Kidney epithelial cell (primary cell): Measurements from ENCODE around the gene EVA1C. TPM values are rescaled to one million over a fixed set of nuclear protein-coding genes. Genes with fewer than 3 reads are reported as not detected.

Source experiments
- DNase-seq: peaks from one replicate; pipeline ENCODE4 v3.0.0-alpha.2; 2010; ENCODE audit warnings: low read depth
- H3K27me3 ChIP-seq: 2 replicates; pipeline ENCODE4 v1.6.0; 2011; ENCODE audit warnings: low read length; ENCODE audit not compliant: control insufficient read depth, insufficient read depth
- H3K36me3 ChIP-seq: 2 replicates; pipeline ENCODE4 v1.5.1; 2011; ENCODE audit warnings: low read length; ENCODE audit not compliant: control insufficient read depth, insufficient read depth
- H3K4me3 ChIP-seq: 2 replicates; pipeline ENCODE4 v1.5.1; 2011; ENCODE audit warnings: low read depth, mild to moderate bottlenecking, control low read depth, low read length
- total RNA-seq: library from RNA; depleted of rRNA; stranded (reverse); fragments of >200 nt; gene quantifications from 2 replicates; pipeline ENCODE4 v1.2.3, GENCODE V29; 2015
- TF ChIP-seq, protein P1 (sequence below): IDR thresholded peaks from 2 replicates; pipeline ENCODE4 v1.5.1; 2011; ENCODE audit warnings: mild to moderate bottlenecking, moderate library complexity, low read length, control low read depth, inconsistent platforms; ENCODE audit not compliant: insufficient read depth, poor library complexity, severe bottlenecking

The EVA1C gene
- total RNA-seq, 1 donor from 2014 or later: 0.54 TPM

GRCh38 chr21:32533611-32534010 lies 121.1 kb downstream of the EVA1C start:
- Histone ChIP-seq H3K27me3 (no peaks in the 10 kb centered on the region), H3K4me3 (no peak overlapping the region), H3K36me3 (no peaks in the 10 kb centered on the region)
- no peak for DNase-seq
- TF ChIP-seq, protein P1, sequence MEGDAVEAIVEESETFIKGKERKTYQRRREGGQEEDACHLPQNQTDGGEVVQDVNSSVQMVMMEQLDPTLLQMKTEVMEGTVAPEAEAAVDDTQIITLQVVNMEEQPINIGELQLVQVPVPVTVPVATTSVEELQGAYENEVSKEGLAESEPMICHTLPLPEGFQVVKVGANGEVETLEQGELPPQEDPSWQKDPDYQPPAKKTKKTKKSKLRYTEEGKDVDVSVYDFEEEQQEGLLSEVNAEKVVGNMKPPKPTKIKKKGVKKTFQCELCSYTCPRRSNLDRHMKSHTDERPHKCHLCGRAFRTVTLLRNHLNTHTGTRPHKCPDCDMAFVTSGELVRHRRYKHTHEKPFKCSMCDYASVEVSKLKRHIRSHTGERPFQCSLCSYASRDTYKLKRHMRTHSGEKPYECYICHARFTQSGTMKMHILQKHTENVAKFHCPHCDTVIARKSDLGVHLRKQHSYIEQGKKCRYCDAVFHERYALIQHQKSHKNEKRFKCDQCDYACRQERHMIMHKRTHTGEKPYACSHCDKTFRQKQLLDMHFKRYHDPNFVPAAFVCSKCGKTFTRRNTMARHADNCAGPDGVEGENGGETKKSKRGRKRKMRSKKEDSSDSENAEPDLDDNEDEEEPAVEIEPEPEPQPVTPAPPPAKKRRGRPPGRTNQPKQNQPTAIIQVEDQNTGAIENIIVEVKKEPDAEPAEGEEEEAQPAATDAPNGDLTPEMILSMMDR: no peak

DNA sequence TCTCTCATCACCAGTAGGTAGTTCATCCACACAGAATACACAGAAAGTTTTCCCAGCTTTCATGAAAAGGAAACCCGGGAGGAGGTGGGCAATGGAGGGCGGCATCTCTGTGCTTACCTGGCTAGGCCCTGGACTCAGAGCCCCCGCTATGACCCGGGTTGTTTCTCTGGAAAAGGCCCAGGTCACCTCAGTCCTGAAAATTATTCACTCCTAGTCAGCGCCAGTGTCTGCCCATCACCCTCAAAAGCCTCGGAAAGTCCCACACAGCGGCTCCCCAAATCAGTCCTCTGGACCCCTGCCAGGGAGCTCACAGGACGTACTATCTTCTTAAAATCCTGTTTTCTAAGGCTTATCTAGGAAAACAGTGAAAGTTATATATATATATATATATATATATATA lies 121.6 kb downstream of the EVA1C start:
- no peaks in the 10 kb centered on the region for H3K27me3 ChIP-seq
- TF ChIP-seq, protein P1: no peak
- no peak overlapping the region for H3K4me3 ChIP-seq
- H3K36me3 ChIP-seq: no peaks in the 10 kb centered on the region
- no peak for DNase-seq

DNA sequence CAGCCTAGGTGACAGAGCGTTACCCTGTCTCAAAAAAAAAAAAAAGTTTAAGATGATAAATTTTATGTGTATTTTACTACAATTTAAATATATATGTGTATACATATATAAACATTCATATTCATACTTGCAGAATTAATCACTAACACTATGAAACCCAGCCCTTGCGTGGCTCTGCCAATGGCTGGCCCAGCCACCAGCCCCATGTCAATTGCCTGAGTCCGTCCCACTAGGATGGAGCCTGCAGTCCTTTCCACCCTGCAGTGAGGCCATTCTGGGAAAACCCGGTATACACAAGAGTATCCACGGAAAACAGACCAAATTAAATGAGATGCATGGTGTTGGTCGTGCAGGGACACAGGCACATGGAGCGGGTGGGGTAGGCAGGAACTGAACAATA lies 123.1 kb downstream of the EVA1C start:
- H3K27me3 ChIP-seq: no peaks in the 10 kb centered on the region
- no peak for DNase-seq
- no peaks in the 10 kb centered on the region for H3K36me3 ChIP-seq
- no peak overlapping the region for H3K4me3 ChIP-seq
- TF ChIP-seq, protein P1: no peak

- no peak overlapping the region for H3K4me3 ChIP-seq
- TF ChIP-seq, protein P1: no peak
- H3K36me3 ChIP-seq: no peaks in the 10 kb centered on the region
- DNase-seq: no peak
- H3K27me3 ChIP-seq: no peaks in the 10 kb centered on the region
Measured at GRCh38 chr21:32537569-32537881, 125.0 kb downstream of the EVA1C start.

DNA sequence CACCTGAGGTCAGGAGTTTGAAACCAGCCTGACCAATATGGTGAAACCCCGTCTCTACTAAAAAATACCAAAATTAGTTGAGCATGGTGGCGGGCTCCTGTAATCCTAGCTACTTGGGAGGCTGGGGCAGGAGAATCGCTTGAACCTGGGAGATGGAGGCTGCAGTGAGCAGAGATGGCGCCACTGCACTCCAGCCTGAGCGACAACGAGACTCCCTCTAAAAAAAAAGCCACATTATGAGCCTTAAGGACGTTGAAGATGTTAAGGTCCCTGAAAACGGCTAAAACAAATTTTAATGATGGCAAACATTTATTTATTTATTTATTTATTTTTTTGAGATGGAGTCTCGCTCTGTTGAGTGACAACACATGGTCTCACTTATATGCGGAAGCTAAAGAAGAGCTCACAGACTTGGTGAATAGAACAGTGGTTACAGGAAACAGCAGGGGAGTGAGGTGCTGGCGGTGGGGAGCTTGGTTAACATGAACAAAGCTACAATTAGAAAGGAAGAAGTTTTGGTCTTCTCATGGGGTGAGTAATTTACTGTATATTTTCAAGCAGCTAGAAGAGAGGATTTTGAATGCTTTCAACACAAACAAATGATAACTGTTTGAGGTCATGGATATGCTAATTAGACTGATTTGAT lies 125.8 kb downstream of the EVA1C start:
- no peaks in the 10 kb centered on the region for H3K36me3 ChIP-seq
- no peak for DNase-seq

More for the DNA sequence above, 125.8 kb downstream of the EVA1C start:
- TF ChIP-seq, protein P1: no peak
- Histone ChIP-seq H3K4me3 (no peak overlapping the region), H3K27me3 (no peaks in the 10 kb centered on the region)
